Stimulated activated CD4-positive, alpha-beta T cell treated with anti-CD3 and anti-CD28 coated beads, Interleukin-2, amount 100 ng/mL, for 24 hours (primary cell): ENCODE data around the gene CNBD2.
A peak's percentile ranks its signal among the peaks of the same experiment; 100 is the strongest.
"Not testable (repeated sequence)": the region's sequence is repeated elsewhere in the genome, so short reads cannot be mapped to it uniquely, and the experiment has no call there.

ENCODE experiments used
- DNase-seq, 2 donors: peaks; one replicate each; pipeline ENCODE4 v3.0.0-alpha.2; 2020

Gene CNBD2

GRCh38 chr20:36064658-36065426, 96.5 kb downstream of the CNBD2 start:
- peak; percentile 96 for DNase-seq

DNA sequence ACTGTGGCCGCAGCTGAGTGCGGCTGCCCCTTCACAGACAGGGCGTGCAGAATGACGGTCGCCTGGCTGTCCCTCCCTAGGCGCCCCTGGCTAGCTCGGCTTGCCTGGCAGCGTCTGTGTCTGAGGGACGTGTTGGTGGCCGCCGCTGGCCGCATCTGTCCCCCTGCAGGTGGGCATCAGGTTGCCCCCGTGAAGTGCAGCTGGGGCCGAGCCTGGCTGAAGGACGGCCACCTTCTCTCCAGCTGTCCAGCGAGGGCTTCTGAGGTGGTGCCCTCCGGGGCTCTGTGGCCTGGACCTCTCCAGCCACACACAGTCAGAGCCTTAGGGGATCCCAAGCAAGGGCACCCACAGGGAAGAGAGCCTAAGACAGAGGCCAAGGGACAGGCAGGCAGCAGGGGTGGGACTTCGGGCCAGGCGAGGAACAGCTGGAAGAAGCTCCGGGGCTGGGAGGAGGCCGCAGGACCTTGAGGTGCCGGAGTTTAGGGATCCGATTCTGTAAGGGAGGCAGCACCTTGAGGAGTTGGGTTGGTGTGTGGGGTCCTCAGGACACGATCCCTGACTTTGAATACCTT, 97.1 kb downstream of the CNBD2 start:
- no peak for DNase-seq

DNA sequence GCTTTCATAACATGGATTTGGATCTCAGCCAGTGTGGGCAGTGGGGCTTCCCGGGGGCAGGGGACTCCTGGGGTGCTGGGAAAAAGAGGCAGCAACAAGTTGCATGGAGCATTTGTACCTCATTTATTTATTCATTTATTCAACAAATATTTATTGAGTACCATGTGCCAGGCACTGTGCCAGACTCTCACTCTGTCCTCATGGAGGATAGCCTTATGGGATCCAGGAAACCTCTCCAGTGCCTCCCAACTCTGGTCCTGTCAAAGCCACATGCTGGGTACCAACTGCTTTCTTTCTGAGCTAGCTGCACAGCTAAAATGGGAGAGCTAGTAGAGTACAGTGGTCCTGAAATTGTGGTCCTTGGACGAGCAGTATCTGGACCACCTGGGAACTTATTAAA, 98.4 kb downstream of the CNBD2 start:
- no peak for DNase-seq

- DNase-seq = not testable (repeated sequence)
Observed at GRCh38 chr20:36068526-36068925, 100.1 kb downstream of the CNBD2 start.

DNA sequence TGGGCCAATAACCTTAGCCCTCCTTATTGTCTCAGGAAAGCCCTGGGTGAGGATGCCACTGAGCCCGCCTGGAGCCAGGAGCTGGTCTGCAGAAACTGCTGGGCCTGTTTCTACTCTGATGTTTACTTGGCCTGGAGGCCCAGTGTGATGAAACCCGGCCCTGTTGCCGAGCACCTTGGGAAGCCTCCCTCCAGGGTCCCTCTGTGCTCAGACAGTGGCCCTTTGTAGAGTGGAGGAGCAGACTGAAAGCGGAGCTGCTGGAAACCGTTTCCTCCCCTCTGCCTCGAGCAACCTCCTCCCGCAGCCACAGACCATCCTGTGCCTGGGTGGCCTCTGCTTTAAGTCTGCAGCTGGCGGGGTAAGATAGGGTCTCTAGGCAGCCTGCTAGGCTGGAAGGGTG, 102.1 kb downstream of the CNBD2 start:
- no peak for DNase-seq

DNA sequence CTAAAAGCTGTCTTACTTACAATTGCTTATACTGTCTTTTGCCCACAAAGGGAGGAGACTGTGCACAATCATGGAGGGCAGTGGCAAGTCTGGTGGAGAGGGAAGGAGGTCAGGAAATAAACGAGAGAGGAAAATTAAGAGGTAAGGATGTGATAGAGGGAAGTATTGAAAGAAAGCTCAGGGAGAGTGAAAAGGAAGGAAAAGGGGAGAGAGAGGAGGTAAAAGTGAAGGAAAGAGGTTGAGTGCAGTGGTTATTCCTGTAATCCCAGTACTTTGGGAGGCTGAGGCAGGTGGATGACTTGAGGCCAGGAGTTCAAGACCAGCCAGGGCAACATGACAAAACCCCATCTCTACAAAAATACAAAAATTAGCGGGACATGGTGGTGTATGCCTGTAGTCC, 103.5 kb downstream of the CNBD2 start:
- no peak for DNase-seq

DNA sequence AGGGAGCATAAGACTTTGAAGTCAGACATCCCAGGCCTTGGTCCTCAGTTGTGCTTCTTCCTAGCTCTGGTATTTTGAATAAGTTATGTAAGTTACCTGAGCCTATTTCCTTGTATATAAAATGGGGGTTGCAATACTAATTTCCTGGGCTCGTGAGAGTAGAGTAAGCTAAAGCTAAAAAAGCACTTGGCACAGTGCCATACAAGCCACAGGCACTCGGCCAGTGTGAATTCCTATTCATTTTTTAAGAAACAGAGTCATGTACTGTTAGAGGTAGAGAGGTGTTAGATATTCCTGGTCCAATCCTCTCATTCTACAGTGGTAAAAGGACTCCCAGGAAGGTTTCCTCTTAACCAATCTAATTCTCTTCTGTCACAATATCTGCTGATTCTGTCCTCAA, 106.6 kb downstream of the CNBD2 start:
- no peak for DNase-seq

DNA sequence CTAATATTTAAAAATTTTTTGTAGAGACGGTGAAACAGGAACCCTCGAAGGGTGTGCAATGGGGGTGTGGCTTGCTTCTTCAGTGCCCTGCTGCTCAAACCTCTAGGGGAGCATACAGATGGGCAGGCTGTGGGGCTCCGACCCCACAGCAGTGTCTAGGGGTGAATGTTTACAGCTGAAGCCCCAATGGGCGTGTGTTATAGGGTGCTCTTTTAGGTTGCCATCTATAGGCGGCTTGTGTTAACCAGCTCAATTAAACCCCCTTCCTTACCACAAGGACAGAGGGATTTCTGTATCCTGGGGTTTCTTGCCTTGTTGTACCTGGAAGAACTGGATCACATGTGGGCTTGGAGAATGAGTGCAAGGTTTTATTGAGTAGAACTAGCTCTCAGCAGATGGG, 109.4 kb downstream of the CNBD2 start:
- not testable (repeated sequence) for DNase-seq

DNA sequence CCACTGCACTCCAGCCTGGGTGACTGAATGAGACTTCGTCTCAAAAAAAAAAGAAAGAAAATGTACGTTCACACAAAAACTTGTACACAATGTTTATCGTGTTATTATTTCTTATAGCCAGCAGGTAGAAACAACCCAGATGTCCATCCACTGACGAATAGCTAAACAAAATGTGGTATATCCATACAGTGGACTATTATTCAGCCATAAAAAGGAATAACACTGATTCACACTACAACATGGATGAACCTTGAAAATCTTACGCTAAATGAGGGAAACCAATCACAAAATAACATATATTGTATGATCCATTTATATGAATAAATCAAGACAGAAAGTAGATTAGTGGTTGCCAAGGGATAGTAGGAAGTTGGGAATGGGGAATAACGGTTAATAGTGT, 111.1 kb downstream of the CNBD2 start:
- DNase-seq = no peak

DNA sequence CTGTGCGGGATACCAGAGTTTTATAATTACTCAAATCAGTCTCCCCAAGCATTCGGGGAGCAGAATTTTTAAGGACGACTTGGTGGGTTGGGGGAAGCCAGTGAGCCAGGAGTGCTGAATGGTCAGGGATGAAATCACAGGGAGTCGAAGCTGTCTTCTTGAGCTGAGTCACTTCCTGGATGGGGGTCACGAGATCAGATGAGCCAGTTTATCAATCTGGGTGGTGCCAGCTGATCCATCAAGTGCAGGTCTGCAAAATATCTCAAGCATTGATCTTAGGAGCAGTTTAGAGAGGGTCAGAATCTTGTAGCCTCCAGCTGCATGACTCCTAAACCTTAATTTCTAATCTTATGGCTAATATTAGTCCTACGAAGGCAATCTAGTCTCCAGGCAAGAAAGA, 111.6 kb downstream of the CNBD2 start:
- DNase-seq = not testable (repeated sequence)
